D721Med (cell line): Measurements from ENCODE around the gene AKT3.

ENCODE experiments used
- DNase-seq: peaks from one replicate; pipeline ENCODE4 v3.0.0; 2011; ENCODE audit warnings: low spot score; ENCODE audit not compliant: insufficient read length
- FAIRE-seq: peaks from 2 replicates; lab custom pipeline; 2011; peaks lifted over from hg19 to GRCh38; lab: Jason Lieb, UNC
- TF ChIP-seq, protein P1 (sequence below): IDR thresholded peaks from 2 replicates; pipeline ENCODE4 v1.5.1; 2012; ENCODE audit warnings: mild to moderate bottlenecking, control low read depth; ENCODE audit not compliant: insufficient read depth; ENCODE audit errors: missing control alignments

Gene AKT3

DNA sequence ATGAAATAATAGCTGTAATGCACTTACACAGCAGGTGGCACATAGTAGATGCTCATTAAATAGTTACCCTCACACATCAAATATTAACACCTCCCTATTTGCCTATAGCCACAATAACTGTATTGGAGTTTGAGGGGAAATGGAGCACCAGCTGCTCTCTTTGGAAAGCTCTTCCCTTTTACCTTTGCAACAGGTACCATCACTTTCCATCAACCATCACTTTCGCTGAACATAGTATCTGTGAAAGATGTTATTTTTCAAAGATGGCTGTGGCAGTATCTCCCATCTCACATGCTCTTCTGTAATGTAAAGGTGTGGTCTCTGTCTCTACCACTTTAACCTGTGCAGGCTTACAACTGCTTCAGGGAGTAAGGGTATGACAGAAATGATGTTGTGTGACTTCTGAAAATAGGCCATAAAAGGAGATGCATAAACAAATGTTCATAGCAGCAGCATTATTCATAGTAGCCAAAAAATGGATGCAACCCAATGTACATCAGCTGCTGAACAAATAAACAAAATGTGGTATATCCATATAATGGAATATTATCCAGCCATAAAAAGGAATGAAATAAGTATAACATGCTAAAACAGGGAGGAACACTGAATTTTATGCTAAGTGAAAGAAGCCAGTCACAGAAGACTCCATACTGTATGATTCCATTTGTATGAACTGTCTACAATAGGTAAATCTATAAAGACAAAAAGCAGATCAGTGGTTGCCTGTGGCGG is 288.3 kb downstream of the AKT3 start:
- TF ChIP-seq, protein P1, sequence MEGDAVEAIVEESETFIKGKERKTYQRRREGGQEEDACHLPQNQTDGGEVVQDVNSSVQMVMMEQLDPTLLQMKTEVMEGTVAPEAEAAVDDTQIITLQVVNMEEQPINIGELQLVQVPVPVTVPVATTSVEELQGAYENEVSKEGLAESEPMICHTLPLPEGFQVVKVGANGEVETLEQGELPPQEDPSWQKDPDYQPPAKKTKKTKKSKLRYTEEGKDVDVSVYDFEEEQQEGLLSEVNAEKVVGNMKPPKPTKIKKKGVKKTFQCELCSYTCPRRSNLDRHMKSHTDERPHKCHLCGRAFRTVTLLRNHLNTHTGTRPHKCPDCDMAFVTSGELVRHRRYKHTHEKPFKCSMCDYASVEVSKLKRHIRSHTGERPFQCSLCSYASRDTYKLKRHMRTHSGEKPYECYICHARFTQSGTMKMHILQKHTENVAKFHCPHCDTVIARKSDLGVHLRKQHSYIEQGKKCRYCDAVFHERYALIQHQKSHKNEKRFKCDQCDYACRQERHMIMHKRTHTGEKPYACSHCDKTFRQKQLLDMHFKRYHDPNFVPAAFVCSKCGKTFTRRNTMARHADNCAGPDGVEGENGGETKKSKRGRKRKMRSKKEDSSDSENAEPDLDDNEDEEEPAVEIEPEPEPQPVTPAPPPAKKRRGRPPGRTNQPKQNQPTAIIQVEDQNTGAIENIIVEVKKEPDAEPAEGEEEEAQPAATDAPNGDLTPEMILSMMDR: no peak
- FAIRE-seq (no peak), DNase-seq (no peak)

DNA sequence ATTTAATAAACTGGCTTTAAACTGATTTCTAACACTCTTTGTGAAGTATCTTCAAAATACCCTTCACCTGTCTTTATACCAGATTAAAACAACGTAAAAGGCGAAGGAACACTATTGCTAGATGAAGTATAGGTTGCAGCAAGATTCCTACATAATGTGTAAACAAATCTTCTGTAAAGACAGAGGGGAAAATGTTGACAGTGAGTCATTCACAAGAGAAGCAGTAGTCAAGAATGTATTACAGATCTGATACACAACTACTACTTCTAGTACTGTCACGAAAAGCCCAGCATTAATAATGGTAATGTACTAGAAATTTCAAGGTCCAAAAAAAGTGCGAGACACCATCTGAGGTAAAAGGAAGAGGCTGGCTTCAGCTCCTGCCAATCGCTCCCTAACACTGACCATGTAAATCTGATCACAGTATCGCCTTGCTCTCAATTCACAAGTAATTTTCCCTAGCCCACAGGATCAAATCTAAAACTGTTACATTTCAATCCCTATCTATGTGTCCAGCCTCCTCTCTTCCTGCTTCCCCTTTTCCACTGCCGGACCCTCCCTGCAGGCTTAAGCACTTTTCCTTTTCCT is 290.4 kb downstream of the AKT3 start:
- no peak for FAIRE-seq
- DNase-seq: no peak
- TF ChIP-seq, protein P1: no peak

DNA sequence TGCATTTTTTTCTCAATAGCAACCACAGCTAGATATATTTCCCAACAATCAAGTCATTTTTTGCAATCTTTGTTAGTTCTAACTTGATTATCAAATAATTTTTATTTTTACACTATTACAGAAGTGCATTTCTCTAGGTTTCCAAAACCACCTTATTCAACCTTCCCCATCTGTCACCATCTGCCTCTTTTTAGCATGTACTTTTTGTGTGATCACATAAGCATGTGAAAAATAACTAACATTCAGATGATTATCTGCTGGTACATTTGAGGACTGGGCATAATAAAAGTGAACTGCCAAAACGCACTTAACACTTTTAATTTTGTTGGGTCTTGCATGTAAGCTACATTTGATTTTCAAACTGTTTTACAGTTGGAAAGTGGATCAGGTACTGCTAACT is 291.5 kb downstream of the AKT3 start:
- no peak for DNase-seq
- peak; percentile 97 for FAIRE-seq
- TF ChIP-seq, protein P1: no peak

DNA sequence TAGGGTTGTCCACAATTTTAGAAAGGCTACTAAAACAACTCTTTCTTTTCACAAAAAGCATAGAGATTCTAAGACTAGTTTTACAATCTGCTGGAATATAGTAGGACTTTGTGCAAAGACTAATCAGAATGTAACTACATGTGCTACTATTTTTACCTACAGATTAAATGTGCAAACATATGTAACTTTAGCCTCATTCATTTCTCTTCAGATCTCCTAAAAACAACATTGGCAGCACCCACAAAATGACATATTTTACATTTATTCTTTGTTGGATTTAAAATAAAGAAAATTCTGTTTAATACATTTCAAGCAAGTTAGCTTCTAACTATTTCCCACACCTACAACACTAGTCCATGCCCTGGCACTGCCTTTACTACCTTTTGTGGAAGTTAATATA is 292.2 kb downstream of the AKT3 start:
- TF ChIP-seq, protein P1: no peak
- FAIRE-seq (peak; percentile 94), DNase-seq (no peak)

DNA sequence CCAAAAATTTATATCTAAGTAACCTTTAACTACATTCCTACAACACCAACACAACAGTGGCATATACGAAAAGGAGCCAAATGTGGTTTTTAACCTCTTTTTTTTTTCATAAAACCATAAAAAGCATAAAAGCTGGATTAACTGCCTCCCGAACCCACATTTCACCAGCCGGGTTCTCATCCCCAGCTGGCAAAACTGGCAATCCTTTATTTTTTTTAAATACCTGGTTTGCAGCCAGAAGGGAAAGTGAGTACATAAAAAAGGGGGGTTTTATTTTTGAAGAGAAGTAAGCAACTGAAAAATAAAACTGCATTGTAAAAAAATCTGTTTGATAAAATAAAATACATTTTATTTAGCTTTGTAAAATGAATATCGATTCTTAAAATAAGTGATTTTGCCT is 295.4 kb downstream of the AKT3 start:
- FAIRE-seq (no peak), DNase-seq (no peak)
- TF ChIP-seq, protein P1: no peak

DNA sequence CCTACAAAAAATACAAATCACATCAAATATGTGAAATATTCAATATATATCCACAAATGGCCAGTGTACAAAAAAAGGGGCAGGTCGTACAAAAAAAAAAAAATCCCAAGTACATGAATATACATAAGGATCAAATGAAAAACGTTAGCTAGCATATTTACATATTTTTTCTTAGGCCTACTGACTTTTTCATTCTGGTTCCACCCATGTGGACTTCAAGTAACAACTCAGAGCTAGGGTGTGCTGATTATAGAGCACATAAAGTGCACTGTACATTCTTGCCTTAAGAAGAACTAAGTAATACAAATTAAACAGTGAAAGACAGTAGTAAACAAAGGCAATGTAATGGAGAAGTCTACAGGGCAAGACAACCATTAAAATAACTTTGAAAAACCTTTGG is 297.0 kb downstream of the AKT3 start:
- FAIRE-seq (no peak), DNase-seq (no peak)
- TF ChIP-seq, protein P1: no peak

DNA sequence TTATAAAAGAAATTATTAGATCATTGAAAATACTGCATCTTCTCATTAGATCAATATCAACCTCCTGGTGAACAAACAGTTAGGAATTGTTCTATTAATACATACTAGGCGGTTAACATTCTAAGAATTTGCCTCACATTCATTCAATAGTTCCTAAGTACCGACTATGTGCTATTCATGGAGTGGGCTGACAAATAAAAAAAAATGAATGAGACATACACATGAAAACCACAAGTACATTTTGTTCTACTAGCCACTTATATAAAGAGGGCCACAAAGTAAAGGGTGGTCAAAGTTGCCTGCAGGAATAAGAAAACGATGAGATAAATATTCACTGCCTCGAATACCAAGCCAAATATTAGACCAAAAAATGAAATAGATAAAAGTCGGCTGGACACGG is 299.8 kb downstream of the AKT3 start:
- no peak for DNase-seq
- FAIRE-seq: no peak
- TF ChIP-seq, protein P1: no peak
